H1 (cell line): ENCODE results near the gene ACKR3. TPM values are rescaled to one million over a fixed set of nuclear protein-coding genes. Genes with fewer than 3 reads are reported as not detected.

Experiments used
- CTCF ChIA-PET: fragments of 300-600 bp; sonication (Branson Sonifier 250); formaldehyde crosslinking; loops from one replicate; lab custom pipeline; 2021; ENCODE audit not compliant: partially characterized antibody; lab: Charles Lee
- POLR2A ChIA-PET: fragments of 300-600 bp; sonication (Branson Sonifier 250); formaldehyde crosslinking; loops from one replicate; lab custom pipeline; 2021; ENCODE audit warnings: inconsistent platforms; ENCODE audit not compliant: partially characterized antibody; lab: Charles Lee
- DNase-seq, 2 experiments: peaks; one replicate each; pipeline versions ENCODE4 v3.0.0 to v3.0.0-alpha.2; 2010 to 2022; ENCODE audit warnings: low spot score in 2 of 2, low read depth in 1 of 2, mixed read lengths in 1 of 2
- FAIRE-seq: peaks from 2 replicates; lab custom pipeline; 2011; peaks lifted over from hg19 to GRCh38; lab: Jason Lieb, UNC
- H2AFZ ChIP-seq: 2 replicates; pipeline ENCODE4 v1.8.1; 2012; ENCODE audit warnings: low read length, inconsistent platforms
- H2AK5ac ChIP-seq: 2 replicates; pipeline ENCODE4 v1.6.1; 2013; ENCODE audit warnings: low read depth, low read length
- H2BK120ac ChIP-seq: replicated peaks from 2 replicates; pipeline ENCODE3; 2013; ENCODE audit warnings: low read depth, low read length, inconsistent platforms
- H2BK12ac ChIP-seq: 2 replicates; pipeline ENCODE4 v1.6.1; 2013; ENCODE audit warnings: low read depth, low read length
- H2BK15ac ChIP-seq: 2 replicates; pipeline ENCODE4 v1.6.1; 2013; ENCODE audit warnings: low read length
- H2BK20ac ChIP-seq: 2 replicates; pipeline ENCODE4 v1.6.1; 2013; ENCODE audit warnings: low read length
- H2BK5ac ChIP-seq: 2 replicates; pipeline ENCODE4 v1.6.1; 2013; ENCODE audit warnings: low read depth, low read length
- H3K14ac ChIP-seq: 2 replicates; pipeline ENCODE4 v1.6.1; 2013; ENCODE audit warnings: inconsistent platforms; ENCODE audit not compliant: insufficient read length
- H3K18ac ChIP-seq: 2 replicates; pipeline ENCODE4 v1.6.1; 2013; ENCODE audit warnings: low read length; ENCODE audit errors: extremely low read depth
- H3K23ac ChIP-seq: 2 replicates; pipeline ENCODE4 v1.6.1; 2013; ENCODE audit warnings: inconsistent platforms; ENCODE audit not compliant: insufficient read length
- H3K23me2 ChIP-seq: 2 replicates; pipeline ENCODE4 v1.6.1; 2013; ENCODE audit warnings: low read depth, low read length
- H3K27ac ChIP-seq: 2 replicates; pipeline ENCODE4 v1.6.1; 2011; ENCODE audit warnings: low read depth, low read length, inconsistent platforms
- H3K27me3 ChIP-seq, 4 experiments: replicated peaks in 1 of 4; 1 replicate in 1 of 4; 2 replicates in 3 of 4; pipeline versions ENCODE4 v1.6.1 to v1.8.1; 2011 to 2013; ENCODE audit warnings: low read length in 3 of 4, mild to moderate bottlenecking in 3 of 4, inconsistent platforms in 2 of 4, mixed read lengths in 2 of 4, moderate library complexity in 1 of 4; ENCODE audit not compliant: control insufficient read depth in 3 of 4, insufficient read depth in 3 of 4; ENCODE audit errors: extremely low read depth in 1 of 4
- H3K36me3 ChIP-seq, 4 experiments: 2 replicates each; pipeline versions ENCODE4 v1.6.1 to v1.8.1; 2011 to 2013; ENCODE audit warnings: mild to moderate bottlenecking in 4 of 4, low read length in 3 of 4, moderate library complexity in 2 of 4, control low read depth in 1 of 4, inconsistent platforms in 1 of 4; ENCODE audit not compliant: insufficient read depth in 4 of 4, control insufficient read depth in 2 of 4
- H3K4ac ChIP-seq: replicated peaks from 2 replicates; pipeline ENCODE3; 2013; ENCODE audit warnings: low read length, low read depth, mixed read lengths, inconsistent platforms; ENCODE audit not compliant: insufficient read length
- H3K4me1 ChIP-seq, 4 experiments: replicated peaks in 1 of 4; 1 replicate in 1 of 4; 2 replicates in 3 of 4; pipeline versions ENCODE4 v1.6.1 to v1.8.1; 2011 to 2013; ENCODE audit warnings: low read length in 3 of 4, inconsistent platforms in 2 of 4, mixed read lengths in 1 of 4; ENCODE audit not compliant: insufficient read depth in 4 of 4, control insufficient read depth in 3 of 4
- H3K4me2 ChIP-seq, 2 experiments: 2 replicates each; pipeline versions ENCODE4 v1.6.1 to v1.8.1; 2011 to 2013; ENCODE audit warnings: low read depth in 2 of 2, low read length in 2 of 2, control low read depth in 1 of 2, inconsistent platforms in 1 of 2, mild to moderate bottlenecking in 1 of 2; ENCODE audit not compliant: insufficient read depth in 1 of 2
- H3K4me3 ChIP-seq, 4 experiments: fragments of 200-600, 300-600 bp in 1 of 4; sonication (generic), shearing (Covaris generic), sonication (Bioruptor Twin) in 1 of 4; 2 replicates each; pipeline versions ENCODE4 v1.5.1 to v1.8.1; 2011 to 2016; ENCODE audit warnings: low read length in 4 of 4, low read depth in 3 of 4, control low read depth in 2 of 4, inconsistent platforms in 2 of 4, mild to moderate bottlenecking in 2 of 4, mixed read lengths in 1 of 4, moderate library complexity in 1 of 4; ENCODE audit not compliant: insufficient read depth in 2 of 4; ENCODE audit errors: extremely low read depth in 1 of 4
- H3K56ac ChIP-seq: replicated peaks from 2 replicates; pipeline ENCODE3; 2013; ENCODE audit warnings: low read depth, mild to moderate bottlenecking, mixed read lengths, low read length, inconsistent platforms; ENCODE audit not compliant: insufficient read length
- H3K79me1 ChIP-seq: 2 replicates; pipeline ENCODE4 v1.6.1; 2013; ENCODE audit warnings: low read depth, low read length, control low read depth
- H3K79me2 ChIP-seq, 2 experiments: 2 replicates each; pipeline versions ENCODE4 v1.6.1 to v1.8.1; 2012 to 2013; ENCODE audit warnings: low read length in 2 of 2, mild to moderate bottlenecking in 2 of 2, inconsistent platforms in 1 of 2; ENCODE audit not compliant: insufficient read depth in 2 of 2, control insufficient read depth in 1 of 2
- H3K9ac ChIP-seq, 4 experiments: replicated peaks in 1 of 4; 1 replicate in 1 of 4; 2 replicates in 3 of 4; pipeline versions ENCODE4 v1.6.1 to v1.8.1; 2011 to 2013; ENCODE audit warnings: low read depth in 3 of 4, low read length in 3 of 4, control low read depth in 2 of 4, mild to moderate bottlenecking in 2 of 4, moderate library complexity in 2 of 4, inconsistent platforms in 1 of 4; ENCODE audit errors: extremely low read depth in 1 of 4
- H3K9me3 ChIP-seq, 2 experiments: 2 replicates each; pipeline versions ENCODE4 v1.6.1 to v1.8.1; 2012 to 2013; ENCODE audit warnings: mild to moderate bottlenecking in 2 of 2, moderate library complexity in 2 of 2, control low read depth in 1 of 2, inconsistent platforms in 1 of 2, low read depth in 1 of 2, low read length in 1 of 2, mixed read lengths in 1 of 2; ENCODE audit not compliant: insufficient read depth in 2 of 2
- H4K20me1 ChIP-seq, 2 experiments: replicated peaks in 1 of 2; 2 replicates each; pipeline versions ENCODE3 to v1.8.1; 2011 to 2013; ENCODE audit warnings: inconsistent platforms in 2 of 2, low read length in 2 of 2, mild to moderate bottlenecking in 1 of 2; ENCODE audit not compliant: insufficient read depth in 2 of 2, control insufficient read depth in 1 of 2
- H4K5ac ChIP-seq: 2 replicates; pipeline ENCODE4 v1.6.1; 2013; ENCODE audit warnings: low read length, low read depth, mixed read lengths, inconsistent platforms; ENCODE audit not compliant: insufficient read length
- H4K8ac ChIP-seq: 2 replicates; pipeline ENCODE4 v1.8.0; 2013; ENCODE audit warnings: mild to moderate bottlenecking, moderate library complexity, low read length, inconsistent platforms; ENCODE audit not compliant: insufficient read depth; ENCODE audit errors: extremely low read depth
- H4K91ac ChIP-seq: replicated peaks from 2 replicates; pipeline ENCODE3; 2013; ENCODE audit warnings: low read length, mixed read lengths, inconsistent platforms; ENCODE audit not compliant: insufficient read length
- ASH2L ChIP-seq: fragments of 200-600, 300-600 bp; sonication (generic); IDR thresholded peaks from one replicate; pipeline ENCODE4 v1.7.1; 2017; ENCODE audit warnings: low read length
- EGR1 ChIP-seq: IDR thresholded peaks from 2 replicates; pipeline ENCODE4 v1.6.1; 2011; ENCODE audit warnings: low read depth, low read length, borderline replicate concordance
- KDM1A ChIP-seq: fragments of 200-600, 300-600 bp; sonication (generic); IDR thresholded peaks from 2 replicates; pipeline ENCODE4 v1.7.1; 2016; ENCODE audit warnings: mild to moderate bottlenecking, low read length, borderline replicate concordance
- RBBP5 ChIP-seq: IDR thresholded peaks from 2 replicates; pipeline ENCODE4 v1.7.1; 2012; ENCODE audit warnings: low read depth, mild to moderate bottlenecking, inconsistent platforms, low read length, moderate library complexity, borderline replicate concordance
- SIX5 ChIP-seq: IDR thresholded peaks from 2 replicates; pipeline ENCODE4 v1.6.1; 2011; ENCODE audit warnings: mild to moderate bottlenecking, low read depth, low read length
- SRF ChIP-seq: IDR thresholded peaks from 2 replicates; pipeline ENCODE4 v1.6.1; 2011; ENCODE audit warnings: mild to moderate bottlenecking, low read depth, low read length, moderate library complexity
- YY1 ChIP-seq: IDR thresholded peaks from 2 replicates; pipeline ENCODE4 v1.6.1; 2011; ENCODE audit warnings: low read depth, mild to moderate bottlenecking, low read length
- WGBS, 2 experiments: shearing (Covaris generic) in 1 of 2; methylation state at CpG; one replicate each; pipeline versions ENCODE4 v1.1.6 to v1.1.7; 2013 to 2015; ENCODE audit warnings: low lambda C conversion rate in 2 of 2, mixed read lengths in 2 of 2, inconsistent platforms in 1 of 2, low coverage in 1 of 2, missing lambda C conversion rate in 1 of 2; ENCODE audit not compliant: insufficient replicate concordance in 2 of 2, insufficient coverage in 1 of 2, insufficient read length in 1 of 2; ENCODE audit errors: extremely low coverage in 1 of 2, missing lambda C conversion rate in 1 of 2; 5-methylcytosine and 5-hydroxymethylcytosine counted together
- polyA plus RNA-seq, 7 experiments: library from polyadenylated mRNA; depleted of rRNA in 3 of 7; stranded (reverse) in 5 of 7; unstranded in 2 of 7; fragments of >200 nt in 5 of 7; fragments of 200-250 nt in 2 of 7; gene quantifications; 1 replicate in 5 of 7; 2 replicates in 1 of 7; 4 replicates in 1 of 7; pipeline versions ENCODE4 v1.2.1 to v1.2.3, GENCODE V29; 2011 to 2013; ENCODE audit warnings: missing spikeins in 2 of 7, mixed read lengths in 2 of 7
- total RNA-seq: library from RNA; stranded (reverse); fragmentation: NEBNext Ultra II Directional; extraction: Animal tissue kit (Norgen Biotek cat#: 25700); gene quantifications from 2 replicates; pipeline ENCODE4 v1.2.1, GENCODE V29; 2021
- TF ChIP-seq, protein P1 (sequence below): IDR thresholded peaks from 2 replicates; pipeline ENCODE4 v1.6.1; 2012; ENCODE audit warnings: inconsistent platforms
- TF ChIP-seq, protein P2 (sequence below), 3 experiments: IDR thresholded peaks; 1 replicate in 2 of 3; 2 replicates in 1 of 3; pipeline versions ENCODE4 v1.5.1 to v1.6.1; 2011; ENCODE audit warnings: low read length in 3 of 3, mild to moderate bottlenecking in 3 of 3, inconsistent platforms in 2 of 3, low read depth in 1 of 3, moderate library complexity in 1 of 3; ENCODE audit not compliant: insufficient read depth in 1 of 3; ENCODE audit errors: control extremely low read depth in 1 of 3

The ACKR3 gene
- total and polyA plus RNA-seq, 2 of the 8 experiments (the other 6 are each of a cell fraction or from before 2014, with no cell fraction given) = 1.4 to 24.4 TPM

DNA sequence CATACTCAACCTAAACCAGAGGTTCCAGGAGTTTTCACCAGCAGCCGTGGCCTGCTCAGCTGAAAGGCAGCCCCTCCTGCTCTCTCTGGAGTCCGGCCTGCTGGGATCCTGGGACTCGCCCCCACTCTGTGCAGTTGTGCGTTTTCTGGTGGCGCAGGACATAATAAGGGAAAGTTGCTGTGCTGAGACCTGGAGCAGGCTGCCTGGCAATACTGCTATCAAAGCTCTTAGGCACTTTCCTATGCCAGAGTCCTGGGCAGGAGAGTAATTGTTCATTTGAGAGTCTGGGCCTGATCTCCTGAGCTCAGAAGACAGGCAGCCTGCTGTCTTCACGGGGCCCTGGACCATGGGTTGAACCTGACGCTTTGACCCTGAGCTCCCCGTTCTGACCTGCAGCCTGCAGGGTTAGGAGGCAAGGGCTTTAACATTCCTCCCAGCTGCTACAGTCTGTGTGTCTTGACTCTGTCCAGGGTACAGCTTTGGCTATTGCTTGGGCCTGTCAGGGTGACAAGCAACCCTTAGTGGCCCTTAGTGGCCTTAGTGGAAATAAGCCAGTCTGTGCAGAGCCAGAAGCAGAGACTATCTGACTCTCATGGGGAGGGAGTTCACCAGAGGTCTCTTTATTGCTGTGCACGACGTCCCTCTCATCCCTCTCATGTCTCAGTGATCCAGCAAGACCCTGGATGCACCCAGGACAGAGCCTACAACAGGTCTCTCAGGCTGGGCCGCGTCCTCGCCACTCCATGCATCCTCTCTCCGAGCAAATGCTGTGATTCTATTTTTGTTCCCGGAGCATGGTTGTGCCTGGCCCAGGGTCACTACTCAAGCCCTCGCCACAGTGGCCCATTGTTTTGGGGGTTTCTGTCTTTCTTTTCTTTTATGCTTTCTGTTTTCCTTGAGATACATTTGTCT lies 60.6 kb downstream of the ACKR3 start:
- no peaks in the 10 kb centered on the region for H3K36me3 ChIP-seq
- no peak overlapping the region for H2AK5ac ChIP-seq
- 94% methylated on average over 16 of the region's 16 CpGs; no CpG with 5 or more reads in 1 of the 2 experiments for WGBS, 2 experiments
- no peak for FAIRE-seq
- no peak overlapping the region for H4K91ac ChIP-seq
- no peaks in the 10 kb centered on the region; the same call in 1 of the 2 replicates for H3K23me2 ChIP-seq
- no peak overlapping the region for H3K4me2 ChIP-seq
- no peak overlapping the region for H2BK15ac ChIP-seq
- TF ChIP-seq, protein P1, sequence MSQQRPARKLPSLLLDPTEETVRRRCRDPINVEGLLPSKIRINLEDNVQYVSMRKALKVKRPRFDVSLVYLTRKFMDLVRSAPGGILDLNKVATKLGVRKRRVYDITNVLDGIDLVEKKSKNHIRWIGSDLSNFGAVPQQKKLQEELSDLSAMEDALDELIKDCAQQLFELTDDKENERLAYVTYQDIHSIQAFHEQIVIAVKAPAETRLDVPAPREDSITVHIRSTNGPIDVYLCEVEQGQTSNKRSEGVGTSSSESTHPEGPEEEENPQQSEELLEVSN = no peak
- no peak for TF ChIP-seq SRF
- no peak for TF ChIP-seq ASH2L
- no peak for TF ChIP-seq RBBP5
- no peak for TF ChIP-seq EGR1
- TF ChIP-seq SIX5 = no peak
- no peak for TF ChIP-seq YY1
- TF ChIP-seq KDM1A = no peak
- TF ChIP-seq, protein P2, sequence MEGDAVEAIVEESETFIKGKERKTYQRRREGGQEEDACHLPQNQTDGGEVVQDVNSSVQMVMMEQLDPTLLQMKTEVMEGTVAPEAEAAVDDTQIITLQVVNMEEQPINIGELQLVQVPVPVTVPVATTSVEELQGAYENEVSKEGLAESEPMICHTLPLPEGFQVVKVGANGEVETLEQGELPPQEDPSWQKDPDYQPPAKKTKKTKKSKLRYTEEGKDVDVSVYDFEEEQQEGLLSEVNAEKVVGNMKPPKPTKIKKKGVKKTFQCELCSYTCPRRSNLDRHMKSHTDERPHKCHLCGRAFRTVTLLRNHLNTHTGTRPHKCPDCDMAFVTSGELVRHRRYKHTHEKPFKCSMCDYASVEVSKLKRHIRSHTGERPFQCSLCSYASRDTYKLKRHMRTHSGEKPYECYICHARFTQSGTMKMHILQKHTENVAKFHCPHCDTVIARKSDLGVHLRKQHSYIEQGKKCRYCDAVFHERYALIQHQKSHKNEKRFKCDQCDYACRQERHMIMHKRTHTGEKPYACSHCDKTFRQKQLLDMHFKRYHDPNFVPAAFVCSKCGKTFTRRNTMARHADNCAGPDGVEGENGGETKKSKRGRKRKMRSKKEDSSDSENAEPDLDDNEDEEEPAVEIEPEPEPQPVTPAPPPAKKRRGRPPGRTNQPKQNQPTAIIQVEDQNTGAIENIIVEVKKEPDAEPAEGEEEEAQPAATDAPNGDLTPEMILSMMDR (IDR thresholded peaks at IDR 0.05; ENCODE audit: control extremely low read depth in 1 of 3, insufficient read depth in 1 of 3, low read depth in 1 of 3, low read length in 3 of 3) = no peak
- TF ChIP-seq, all 59 proteins: peak for 0
- ChIA-PET CTCF (no interaction called here), POLR2A (no interaction called here)
- H2BK120ac ChIP-seq = no peak overlapping the region
- no peak overlapping the region for H3K18ac ChIP-seq
- H3K9ac ChIP-seq = no peak overlapping the region
- H2BK12ac ChIP-seq = no peak overlapping the region
- DNase-seq = no peak
- peak overlapping the region; percentile 57; the same call in 1 of the 2 replicates for H4K8ac ChIP-seq
- H3K27me3 ChIP-seq = no peaks in the 10 kb centered on the region; a peak in 1 of 7 replicates
- H3K9me3 ChIP-seq = no peaks in the 10 kb centered on the region
- H2AFZ ChIP-seq = no peak overlapping the region
- H3K4me3 ChIP-seq = no peak overlapping the region
- no peak overlapping the region for H3K27ac ChIP-seq
- no peak overlapping the region for H3K56ac ChIP-seq
- no peak overlapping the region for H3K14ac ChIP-seq
- H3K4me1 ChIP-seq = no peaks in the 10 kb centered on the region
- no peak overlapping the region for H4K5ac ChIP-seq
- H4K20me1 ChIP-seq = no peaks in the 10 kb centered on the region
- H3K79me1 ChIP-seq = no peaks in the 10 kb centered on the region
- no peak overlapping the region for H3K23ac ChIP-seq
- H2BK20ac ChIP-seq = no peak overlapping the region
- no peak overlapping the region for H3K4ac ChIP-seq
- H2BK5ac ChIP-seq = no peak overlapping the region
- H3K79me2 ChIP-seq = no peaks in the 10 kb centered on the region
